Measurements from ENCODE around the gene GLOD4.

Gene GLOD4

DNA sequence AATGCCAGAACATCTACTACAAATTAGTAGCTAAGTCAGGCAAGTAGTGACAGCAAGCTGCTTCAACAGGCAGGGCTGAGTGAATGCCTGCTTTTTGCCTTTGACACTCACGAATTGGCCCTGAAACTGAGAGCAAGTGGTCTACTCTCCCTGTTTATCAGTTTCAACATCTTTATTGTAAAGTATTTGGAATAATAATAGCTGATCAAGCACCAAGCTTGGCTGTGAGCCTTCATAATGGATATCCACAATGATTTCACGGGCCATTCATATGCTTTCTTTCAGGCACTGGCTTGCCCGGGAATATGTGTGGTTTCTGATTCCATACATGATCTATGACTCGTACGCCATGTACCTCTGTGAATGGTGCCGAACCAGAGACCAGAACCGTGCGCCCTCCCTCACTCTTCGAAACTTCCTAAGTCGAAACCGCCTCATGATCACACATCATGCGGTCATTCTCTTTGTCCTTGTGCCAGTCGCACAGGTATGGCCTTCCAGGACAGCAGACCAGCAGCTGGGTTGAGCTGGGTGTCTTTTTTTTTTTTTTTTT, 44.4 kb downstream of the GLOD4 start:
- DNase-seq, result no peak

DNA sequence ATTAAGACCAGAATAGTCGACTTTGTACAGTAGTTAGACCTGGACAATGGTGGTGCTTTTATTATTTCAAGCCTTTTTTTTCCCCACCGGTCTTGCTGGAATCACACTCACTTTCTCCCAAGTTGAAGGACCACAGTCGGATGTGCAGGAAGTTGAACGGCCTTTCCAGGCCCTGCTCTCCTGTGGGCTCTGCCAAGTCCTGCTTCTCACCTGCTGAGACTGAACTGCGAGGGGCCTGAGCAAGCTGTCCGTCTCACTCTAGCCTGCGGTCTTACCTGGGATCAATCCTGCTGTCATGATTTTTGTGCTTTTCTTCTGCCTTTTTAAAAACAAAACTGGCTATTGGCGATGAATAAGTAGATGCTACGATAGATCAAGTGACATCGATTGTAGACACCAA, 48.3 kb downstream of the GLOD4 start:
- no peak for DNase-seq

DNA sequence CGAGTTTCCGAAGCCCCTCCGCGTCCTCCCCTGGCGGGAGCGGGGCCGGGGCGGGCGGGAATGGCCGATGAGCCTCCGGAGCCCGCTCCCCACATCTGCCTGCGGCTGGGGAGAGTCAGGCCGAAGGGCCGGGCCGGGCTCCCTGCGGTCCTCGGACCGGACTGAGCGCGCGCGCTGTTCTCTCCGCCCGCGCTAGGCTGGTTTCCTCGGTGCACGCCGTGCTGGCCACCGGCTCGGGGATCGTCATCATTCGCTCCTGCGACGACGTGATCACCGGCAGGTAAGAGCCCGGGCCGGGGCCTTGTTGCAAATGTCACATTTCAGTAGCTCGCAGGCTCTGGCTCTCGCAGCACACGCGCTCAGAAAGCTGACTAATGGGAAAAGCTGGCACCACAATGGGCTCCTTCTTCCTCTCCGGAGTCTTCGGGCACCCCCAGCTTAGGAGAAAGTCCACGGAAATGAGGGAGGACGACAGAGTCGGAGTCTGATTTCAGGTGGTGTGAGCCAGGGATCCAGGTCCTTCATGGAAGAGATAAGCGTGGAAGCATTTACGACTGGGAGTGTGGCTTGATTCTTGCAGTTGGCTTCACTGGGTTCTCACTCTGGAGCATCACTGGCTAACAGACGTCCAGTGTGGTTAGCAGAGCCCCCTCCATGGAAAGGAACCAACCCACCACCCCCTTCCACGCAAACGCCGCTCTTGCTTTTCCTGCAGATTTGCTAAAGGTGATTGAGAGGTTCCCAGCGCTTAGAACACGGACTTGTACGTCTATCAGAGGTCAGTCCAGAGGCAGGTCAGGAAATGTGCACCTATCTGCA, 49.0 kb downstream of the GLOD4 start:
- DNase-seq, result peak in 1 of 2 experiments; percentile 34

- peak in 1 of 2 experiments; percentile 35 for DNase-seq
Observed at GRCh38 chr17:732067-732901, 49.8 kb downstream of the GLOD4 start, which contains the start of gene TLCD3A. Gene TLCD3A (plus strand): TSS chr17:732596. CDS start chr17:732648, 52 bp downstream.

DNA sequence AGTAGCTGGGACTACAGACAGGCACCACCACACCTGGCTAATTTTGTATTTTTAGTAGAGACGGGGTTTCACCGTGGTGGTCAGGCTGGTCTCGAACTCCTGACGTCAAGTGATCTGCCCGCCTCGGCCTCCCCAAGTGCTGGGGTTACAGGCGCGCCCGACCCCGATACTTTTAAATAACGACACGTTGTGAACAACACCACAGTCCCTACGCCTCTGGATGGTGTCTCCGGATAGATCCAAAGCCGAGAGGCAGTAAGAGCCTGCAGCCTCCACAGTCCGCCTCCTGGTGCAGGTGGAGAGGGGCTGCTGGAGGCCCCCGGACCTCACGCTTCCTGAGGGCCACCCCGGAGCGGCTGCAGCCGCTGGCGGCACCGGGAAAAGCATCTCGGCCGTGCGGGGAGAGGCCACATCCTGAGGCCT, 50.4 kb downstream of the GLOD4 start:
- no peak for DNase-seq

GRCh38 chr17:728911-729310, 53.2 kb downstream of the GLOD4 start:
- DNase-seq, result no peak

GRCh38 chr17:726271-726919, 55.7 kb downstream of the GLOD4 start:
- DNase-seq, result no peak

DNA sequence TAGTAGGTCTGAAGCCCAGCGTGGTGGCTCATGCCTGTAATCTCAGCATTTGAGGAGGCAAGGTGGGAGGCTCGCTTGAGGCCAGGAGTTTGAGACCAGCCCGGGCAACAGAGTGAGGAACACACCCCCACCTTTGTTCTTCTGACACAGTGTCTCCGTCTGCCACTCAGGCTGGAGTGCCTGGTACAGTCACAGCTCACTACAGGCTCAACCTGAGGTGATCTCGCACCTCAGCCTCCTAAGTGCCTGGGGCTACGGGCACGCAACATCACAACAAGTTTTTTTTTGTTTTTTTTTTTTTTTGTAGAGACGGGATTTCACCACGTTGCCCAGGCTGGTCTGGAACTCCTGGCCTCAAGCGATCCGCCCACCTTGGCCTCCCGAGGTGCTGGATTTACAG, 56.3 kb downstream of the GLOD4 start:
- DNase-seq, result no peak

GRCh38 chr17:725084-725483, 57.0 kb downstream of the GLOD4 start:
- no peak for DNase-seq

GRCh38 chr17:721540-721937, 60.5 kb downstream of the GLOD4 start:
- DNase-seq, result no peak

- no peak for DNase-seq
Observed at GRCh38 chr17:720706-721539, 61.2 kb downstream of the GLOD4 start.

GRCh38 chr17:718075-718474, 64.0 kb downstream of the GLOD4 start:
- no peak for DNase-seq
